T-helper 1 cell treated with Interleukin-12 subunit alpha and Interleukin-12 subunit beta and Interleukin-4 antibody, amounts not matched to agents 30 ng/mL and 1 ng/mL, for 36 hours (primary cell): ENCODE results near the gene SLIRP. TPM values are rescaled to one million over a fixed set of nuclear protein-coding genes. Genes with fewer than 3 reads are reported as not detected.
"Not testable (repeated sequence)": the region's sequence is repeated elsewhere in the genome, so short reads cannot be mapped to it uniquely, and the experiment has no call there.

Experiments
- intact Hi-C: fragments of 100-400 bp; cut with micrococcal nuclease; formaldehyde crosslinking; loops from one replicate; pipeline ENCODE4 v1.15.1; 2024
- total RNA-seq: library from RNA; stranded (reverse); gene quantifications from 2 replicates; pipeline ENCODE4 v1.2.3, GENCODE V29; 2022

SLIRP gene
- total RNA-seq, 1 donor from 2014 or later, result 80.9 TPM

DNA sequence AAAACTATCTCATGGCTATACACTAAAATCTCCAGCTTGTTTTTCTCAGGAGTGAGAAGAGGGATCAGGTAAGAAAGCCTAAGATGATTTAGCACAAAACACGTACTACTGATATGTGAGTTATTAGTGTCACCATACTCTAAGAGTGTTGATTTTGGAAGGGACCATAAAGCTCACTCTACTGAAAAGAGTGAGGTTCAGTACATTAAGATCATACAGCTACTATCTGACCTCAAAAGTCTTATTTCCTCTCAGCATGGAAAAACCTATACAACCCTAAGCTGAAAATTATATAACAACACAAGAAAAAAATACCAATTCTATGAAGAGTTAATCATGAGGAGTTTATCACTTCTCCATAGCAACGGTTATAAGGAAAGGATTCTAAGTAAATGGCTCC is 33.5 kb downstream of the SLIRP start:
- intact Hi-C loops, result loop anchor here (2.0 kb wide), 1 partner anchor 33 kb away; the partner anchor contains the start of genes ALKBH1 and SLIRP

DNA sequence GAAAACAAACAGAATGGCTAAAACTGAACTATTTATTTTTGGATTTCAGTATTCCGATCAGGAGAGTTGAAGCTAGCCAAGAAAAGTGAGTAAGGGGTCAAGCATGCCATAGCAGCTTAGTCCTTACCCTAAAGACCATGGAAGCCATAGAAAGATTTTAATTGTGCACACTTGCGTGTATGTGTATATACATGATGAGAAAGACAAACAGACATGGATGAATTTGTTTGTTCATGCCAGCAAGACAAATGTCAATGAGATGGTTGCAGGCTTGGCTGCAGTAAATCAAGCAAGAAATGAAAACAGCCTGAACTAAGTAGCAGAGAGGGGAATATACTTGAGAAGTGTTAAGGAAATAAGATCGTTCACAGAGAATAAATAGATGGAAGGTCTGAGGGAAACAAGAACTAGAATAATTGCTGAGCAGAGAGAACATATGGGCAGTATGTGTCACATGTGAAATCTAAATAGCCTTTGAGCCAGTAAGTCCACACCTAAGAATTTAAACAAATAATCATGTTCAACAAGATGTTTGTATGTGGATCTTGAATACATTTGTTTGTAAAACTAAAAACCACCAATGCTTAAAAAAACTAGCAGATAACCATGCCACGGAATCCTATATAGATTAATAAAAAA is 38.3 kb downstream of the SLIRP start:
- intact Hi-C loops, result no loop called here

DNA sequence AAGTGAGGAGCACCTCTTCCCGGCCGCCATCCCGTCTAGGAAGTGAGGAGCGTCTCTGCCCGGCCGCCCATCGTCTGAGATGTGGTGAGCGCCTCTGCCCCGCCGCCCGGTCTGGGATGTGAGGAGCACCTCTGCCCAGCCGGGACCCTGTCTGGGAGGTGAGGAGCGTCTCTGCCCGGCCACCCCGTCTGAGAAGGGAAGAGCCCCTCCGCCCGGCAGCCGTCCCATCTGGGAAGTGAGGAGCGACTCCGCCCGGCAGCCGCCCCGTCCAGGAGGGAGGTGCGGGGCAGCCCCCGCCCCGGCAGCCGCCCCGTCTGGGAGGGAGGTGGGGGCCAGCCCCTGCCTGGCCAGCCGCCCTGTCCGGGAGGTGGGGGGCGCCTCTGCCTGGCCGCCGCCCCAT is 39.5 kb downstream of the SLIRP start:
- intact Hi-C loops, result not testable (repeated sequence)

GRCh38 chr14:77752266-77752665 is 44.4 kb downstream of the SLIRP start:
- intact Hi-C loops, result no loop called here

DNA sequence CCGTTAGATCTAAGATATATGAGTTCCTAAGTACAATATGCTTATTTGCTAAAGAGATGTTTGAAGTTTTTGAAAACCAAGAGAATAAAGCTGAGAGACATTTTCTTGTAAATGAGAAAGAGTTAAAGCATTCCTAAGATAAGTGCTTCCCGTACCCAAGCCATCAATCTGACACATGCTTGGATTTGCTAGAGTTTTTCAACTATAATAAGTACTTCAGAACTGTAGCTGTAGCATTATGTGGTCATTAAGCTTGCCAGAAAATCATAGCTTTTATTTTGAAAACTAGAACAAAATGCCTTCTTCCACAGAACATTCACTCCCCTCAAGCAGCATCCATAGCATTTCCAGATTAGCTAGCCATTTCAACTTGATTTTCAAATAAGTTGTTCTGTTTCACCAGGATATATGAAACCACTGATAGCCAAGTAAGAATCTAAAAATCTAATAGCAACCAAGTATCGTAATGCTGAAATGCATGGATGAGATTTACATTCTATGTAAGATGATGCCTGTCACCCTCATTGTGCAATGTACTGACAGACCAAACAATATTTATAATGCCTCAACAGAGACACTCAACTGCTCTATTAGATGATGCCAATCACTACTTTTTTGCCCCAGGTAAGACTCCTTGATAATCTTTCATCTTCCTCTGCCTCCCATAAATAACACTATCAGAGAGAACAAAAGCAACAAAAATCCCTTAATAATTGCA is 45.1 kb downstream of the SLIRP start:
- intact Hi-C loops, result no loop called here

GRCh38 chr14:77760381-77761204 is 52.7 kb downstream of the SLIRP start, which contains the start of gene SNW1:
Gene SNW1 (minus strand): TSS chr14:77761156. CDS start chr14:77761127, 29 bp downstream.
- intact Hi-C loops, result loop anchor here (1.0 to 10.0 kb wide), 12 partner anchors 40 to 948 kb away; partner anchors contain the start of genes ADCK1, ALKBH1, ANGEL1 and CIPC

GRCh38 chr14:77761205-77761931 is 53.5 kb downstream of the SLIRP start:
- intact Hi-C loops, result loop anchor here (1.0 to 10.0 kb wide), 11 partner anchors 39 to 949 kb away; partner anchors contain the start of genes ADCK1, ALKBH1, ANGEL1 and CIPC

DNA sequence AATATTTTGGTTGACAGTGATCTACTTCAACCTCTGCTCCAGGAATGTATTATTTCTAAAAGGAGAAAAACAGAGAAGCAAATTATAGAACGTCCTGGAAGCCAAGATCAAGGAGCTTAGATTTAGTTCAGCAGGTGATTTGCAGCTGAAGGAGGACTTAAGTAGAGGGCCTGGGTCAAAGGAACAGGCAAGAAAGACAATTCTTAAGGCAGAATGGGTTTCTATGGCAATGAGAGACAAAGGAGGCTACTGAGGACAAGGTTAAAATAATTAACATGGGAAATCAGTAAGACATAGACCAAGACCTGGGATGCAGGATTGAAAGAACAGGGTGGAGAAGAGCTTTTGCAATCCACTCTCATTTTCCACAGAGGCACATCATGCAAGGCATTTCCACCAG is 55.4 kb downstream of the SLIRP start:
- intact Hi-C loops, result loop anchor here (10.0 kb wide), 1 partner anchor 739 kb away; the partner anchor contains the start of gene IRF2BPL

DNA sequence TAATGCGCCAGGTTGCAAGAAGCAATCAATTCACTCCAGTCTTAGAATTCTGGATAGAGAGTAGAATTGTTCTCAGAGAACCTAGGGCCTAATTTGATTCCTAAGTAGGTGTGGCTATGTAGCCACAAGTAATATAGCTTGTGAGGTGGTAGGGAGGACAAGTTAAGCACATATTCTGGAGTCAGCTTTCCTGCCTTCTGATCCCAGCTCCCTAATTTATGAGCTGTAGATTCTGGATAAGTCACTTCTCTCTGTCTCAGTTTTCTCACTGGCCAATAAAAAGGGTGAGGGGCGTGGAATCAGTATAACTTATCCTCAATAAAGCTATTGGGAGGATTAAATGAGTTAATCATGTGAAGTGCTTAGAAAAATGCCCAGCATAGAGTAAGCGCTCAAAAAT is 56.1 kb downstream of the SLIRP start:
- intact Hi-C loops, result loop anchor here (10.0 kb wide), 1 partner anchor 739 kb away; the partner anchor contains the start of gene IRF2BPL

Other genes with a start within 250 kb of the SLIRP start
- gene ISM2, start 209.3 kb upstream of the SLIRP start, total RNA-seq, result not detected in 2 replicates
- 50.7 and 51.2 TPM in 2 replicates for gene SPTLC2, start 91.5 kb upstream of the SLIRP start, total RNA-seq
- gene ALKBH1, start 80 bp upstream of the SLIRP start, total RNA-seq, result 14.3 and 14.4 TPM in 2 replicates
- 106 and 107 TPM in 2 replicates for gene SNW1, start 53.1 kb downstream of the SLIRP start, total RNA-seq
- 2.3 and 3.7 TPM in 2 replicates for gene ADCK1, start 92.0 kb downstream of the SLIRP start, total RNA-seq